GM06990 (cell line): ENCODE results near the gene TANC1.
"Not testable (repeated sequence)": the region's sequence is repeated elsewhere in the genome, so short reads cannot be mapped to it uniquely, and the experiment has no call there.

ENCODE experiments used
- DNase-seq: peaks from one replicate; pipeline ENCODE4 v3.0.0-alpha.2; 2011; ENCODE audit not compliant: insufficient read length; ENCODE audit errors: extremely low read depth
- H3K27me3 ChIP-seq: replicated peaks from 2 replicates; pipeline ENCODE4 v1.6.0; 2011; ENCODE audit warnings: low read length; ENCODE audit not compliant: control insufficient read depth, insufficient read depth
- H3K36me3 ChIP-seq: 2 replicates; pipeline ENCODE4 v1.5.1; 2011; ENCODE audit warnings: low read length; ENCODE audit not compliant: control insufficient read depth, insufficient read depth
- H3K4me3 ChIP-seq: replicated peaks from 2 replicates; pipeline ENCODE4 v1.5.1; 2011; ENCODE audit warnings: low read depth, mild to moderate bottlenecking, control low read depth, low read length
- CTCF ChIP-seq: IDR thresholded peaks from 2 replicates; pipeline ENCODE4 v1.5.1; 2011; ENCODE audit warnings: low read length, control low read depth, mild to moderate bottlenecking, inconsistent platforms; ENCODE audit not compliant: insufficient read depth, poor library complexity, severe bottlenecking

Gene TANC1

GRCh38 chr2:159140070-159140769 lies 171.8 kb downstream of the TANC1 start:
- no peak for TF ChIP-seq CTCF
- peaks cover 2% of the 10 kb centered on the region for H3K36me3 ChIP-seq
- no peak overlapping the region for H3K4me3 ChIP-seq
- no peaks in the 10 kb centered on the region for H3K27me3 ChIP-seq
- no peak for DNase-seq

GRCh38 chr2:159140821-159141220 lies 172.4 kb downstream of the TANC1 start:
- H3K4me3 ChIP-seq, H3K36me3 ChIP-seq, DNase-seq, H3K27me3 ChIP-seq: not testable (repeated sequence)

GRCh38 chr2:159144776-159145614 lies 176.6 kb downstream of the TANC1 start:
- Histone ChIP-seq H3K36me3 (no peaks in the 10 kb centered on the region), H3K4me3 (no peak overlapping the region), H3K27me3 (no peaks in the 10 kb centered on the region)
- TF ChIP-seq CTCF: no peak
- DNase-seq: no peak

GRCh38 chr2:159145745-159146354 lies 177.4 kb downstream of the TANC1 start:
- DNase-seq: no peak
- Histone ChIP-seq H3K27me3 (no peaks in the 10 kb centered on the region), H3K4me3 (no peak overlapping the region), H3K36me3 (no peaks in the 10 kb centered on the region; the same call in 1 of the 2 replicates)
- TF ChIP-seq CTCF: no peak

GRCh38 chr2:159146996-159147666 lies 178.7 kb downstream of the TANC1 start:
- no peaks in the 10 kb centered on the region; the same call in 1 of the 2 replicates for H3K36me3 ChIP-seq
- no peak overlapping the region for H3K4me3 ChIP-seq
- no peaks in the 10 kb centered on the region for H3K27me3 ChIP-seq
- no peak for TF ChIP-seq CTCF
- DNase-seq: no peak
